T follicular helper cell (primary cell): ENCODE measurements around the gene TNK2.
"Not testable (repeated sequence)": the region's sequence is repeated elsewhere in the genome, so short reads cannot be mapped to it uniquely, and the experiment has no call there.

Source experiments
- DNase-seq: peaks from one replicate; pipeline ENCODE4 v3.0.0-alpha.2; 2020; ENCODE audit warnings: low read depth

Gene TNK2

GRCh38 chr3:195885036-195885891, 23.1 kb downstream of the TNK2 start:
- DNase-seq = no peak

DNA sequence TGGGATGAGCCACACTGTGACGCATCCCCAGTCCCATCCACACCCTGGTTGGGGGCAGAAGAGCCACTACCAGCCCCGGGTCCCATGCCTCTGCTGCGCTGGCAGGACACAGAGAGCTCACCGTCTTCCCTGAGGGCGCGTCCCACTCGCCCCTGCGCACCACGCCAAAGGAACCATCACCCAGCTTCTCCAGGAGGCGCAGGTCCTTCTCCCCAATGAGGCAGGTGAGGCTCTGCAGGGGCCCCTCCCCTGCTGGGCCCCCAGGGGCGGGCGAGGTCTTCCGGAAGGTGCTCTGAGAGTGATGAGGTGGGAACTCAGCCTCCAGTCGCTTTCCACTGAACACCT, 23.7 kb downstream of the TNK2 start:
- no peak for DNase-seq

GRCh38 chr3:195883801-195884200, 24.6 kb downstream of the TNK2 start:
- DNase-seq = no peak

GRCh38 chr3:195883160-195883559, 25.2 kb downstream of the TNK2 start:
- no peak for DNase-seq

DNA sequence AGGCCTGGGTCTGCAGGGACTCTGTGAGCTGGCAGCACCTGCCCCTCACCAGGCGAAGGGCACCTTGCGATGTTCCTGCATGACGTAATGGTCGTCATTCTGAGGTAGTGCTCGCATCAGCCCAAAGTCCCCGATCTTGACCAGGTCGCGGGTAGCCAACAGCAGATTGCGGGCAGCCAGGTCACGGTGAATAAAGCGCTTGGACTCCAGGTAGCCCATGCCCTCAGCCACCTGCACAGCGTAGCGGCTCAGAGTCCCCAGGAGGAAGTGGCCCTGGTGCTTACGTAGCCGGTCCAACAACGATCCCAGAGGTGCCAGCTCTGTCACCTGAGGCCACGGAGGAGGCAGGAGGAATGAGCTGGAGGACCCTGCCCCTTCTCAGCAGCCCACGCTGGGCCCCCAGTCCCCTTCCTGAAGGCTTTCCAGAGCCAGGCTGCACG, 26.3 kb downstream of the TNK2 start:
- no peak for DNase-seq

DNA sequence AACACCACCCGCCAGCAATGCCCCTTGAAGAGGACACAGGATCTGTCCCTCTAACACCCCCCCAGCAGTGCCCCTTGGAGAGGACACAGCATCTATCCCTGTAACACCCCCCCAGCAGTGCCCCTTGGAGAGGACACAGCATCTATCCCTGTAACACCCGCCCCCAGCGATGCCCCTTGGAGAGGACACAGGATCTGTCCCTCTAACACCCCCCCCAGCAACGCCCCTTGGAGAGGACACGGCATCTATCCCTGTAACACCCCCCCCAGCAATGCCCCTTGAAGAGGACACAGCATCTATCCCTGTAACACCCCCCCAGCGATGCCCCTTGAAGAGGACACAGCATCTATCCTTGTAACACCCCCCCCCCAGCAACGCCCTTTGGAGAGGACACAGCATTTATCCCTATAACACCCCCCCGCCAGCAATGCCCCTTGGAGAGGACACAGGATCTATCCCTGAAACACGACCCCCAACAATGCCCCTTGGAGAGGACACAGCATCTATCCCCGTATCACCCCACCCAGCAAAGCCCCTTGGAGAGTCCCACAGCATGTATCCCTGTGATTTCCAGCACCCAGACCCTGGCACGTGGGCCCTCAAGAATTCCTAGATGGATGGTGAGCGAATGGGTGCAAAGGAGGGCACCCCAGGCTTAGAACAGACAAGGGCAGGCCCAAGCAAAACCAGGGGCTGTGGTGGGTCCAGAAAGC, 26.9 kb downstream of the TNK2 start:
- DNase-seq = no peak

GRCh38 chr3:195880037-195880431, 28.3 kb downstream of the TNK2 start:
- DNase-seq = no peak

- DNase-seq = no peak
Observed at GRCh38 chr3:195879416-195880036, 28.8 kb downstream of the TNK2 start.

DNA sequence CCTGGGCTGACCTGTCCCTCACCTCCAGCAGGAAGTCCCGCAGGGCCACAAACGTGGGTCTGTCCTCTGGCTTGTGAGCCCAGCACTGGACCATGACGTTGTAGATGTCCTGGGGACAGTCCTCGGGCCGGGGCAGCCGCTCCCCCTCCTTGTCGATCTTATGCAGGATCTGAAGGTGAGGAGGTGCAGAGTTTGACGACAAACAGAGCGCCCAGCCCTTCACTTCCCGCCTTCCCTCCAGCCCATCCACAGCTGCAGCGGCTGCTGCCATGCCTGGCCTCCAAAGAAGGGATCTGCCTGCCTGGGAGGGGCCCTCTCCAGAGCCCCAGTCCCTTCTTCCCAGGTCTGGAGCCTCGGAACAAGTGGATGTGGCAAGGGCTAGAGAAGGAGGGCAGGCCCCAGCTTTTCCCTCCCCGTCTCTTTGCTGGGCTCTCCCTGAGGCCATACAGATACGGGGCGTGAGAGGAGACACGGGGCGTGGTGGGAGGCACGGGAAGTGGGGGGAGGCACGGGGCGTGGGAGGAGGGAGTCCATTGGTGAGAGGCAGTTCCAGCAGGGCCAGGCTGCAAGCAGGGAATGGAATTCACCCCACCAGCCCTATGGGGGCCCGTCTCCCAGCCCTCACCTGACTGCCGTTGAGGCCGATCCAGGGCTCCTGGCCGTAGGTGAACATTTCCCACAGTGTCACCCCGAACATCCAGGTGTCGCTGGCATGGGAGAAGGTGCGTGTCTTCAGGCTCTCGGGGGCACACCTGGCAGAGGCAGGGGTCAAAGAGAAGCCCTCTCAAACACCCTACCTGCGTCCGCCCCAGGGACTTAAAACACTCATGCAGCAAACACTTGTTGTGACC, 29.7 kb downstream of the TNK2 start:
- no peak for DNase-seq

DNA sequence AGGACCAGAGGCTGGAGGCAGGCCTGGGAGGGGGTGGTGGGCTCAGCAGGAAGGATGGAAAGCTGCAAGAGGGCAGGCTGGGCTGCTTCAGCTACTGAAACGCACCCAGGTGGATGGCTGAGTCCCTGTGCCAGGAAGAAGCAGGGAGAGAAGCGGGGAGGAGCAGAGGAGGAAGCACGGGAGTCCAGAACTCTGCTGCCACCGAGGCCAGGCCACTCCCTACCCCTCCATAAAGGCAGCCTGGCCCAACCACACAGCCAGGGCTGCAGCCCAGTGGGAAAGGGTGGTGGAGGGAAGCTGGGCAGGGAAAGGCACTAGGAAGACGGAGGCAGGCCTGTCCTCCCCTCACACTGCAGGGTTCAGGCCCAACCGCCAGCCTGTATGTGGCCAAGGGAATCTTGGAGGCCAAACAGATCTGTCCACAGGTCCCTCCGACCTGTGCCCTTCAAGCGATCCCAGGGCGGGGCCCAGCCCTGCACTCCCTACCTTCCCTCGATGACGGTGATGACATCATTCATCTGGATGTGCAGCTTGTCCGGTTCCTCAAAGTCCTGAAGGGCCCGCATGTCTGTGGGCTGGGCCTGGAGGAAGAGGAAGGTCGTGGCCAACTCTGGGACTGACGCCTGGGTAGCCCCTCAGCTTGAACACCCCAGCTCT, 30.5 kb downstream of the TNK2 start:
- no peak for DNase-seq

DNA sequence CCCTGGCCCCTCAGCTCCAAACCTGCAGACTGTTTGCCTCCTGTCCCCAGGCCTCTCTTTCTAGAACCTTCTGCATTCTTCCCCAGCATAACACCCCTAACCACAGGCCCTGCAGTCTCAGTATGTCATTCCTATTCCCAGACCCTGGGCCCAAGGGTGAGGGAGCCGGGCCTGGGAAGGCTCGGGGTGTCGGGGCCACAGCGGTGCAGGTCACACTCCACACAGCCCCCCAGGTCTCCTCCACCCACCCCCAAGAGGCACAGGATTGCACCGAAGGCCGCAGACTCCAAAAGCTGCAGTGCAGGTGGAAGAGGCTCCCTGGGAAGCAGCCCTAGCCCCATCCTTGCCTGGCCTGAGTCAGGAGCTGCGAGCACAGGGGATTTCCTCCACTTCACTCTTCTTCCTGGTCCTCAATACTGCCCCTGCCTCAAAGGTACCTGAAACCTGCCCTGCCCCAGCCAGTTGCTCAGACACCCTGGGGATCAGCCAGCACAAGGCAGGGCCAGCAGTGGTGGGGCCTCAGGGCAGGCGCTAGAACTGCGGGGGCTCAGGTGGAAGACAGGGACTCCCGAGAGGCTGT, 31.1 kb downstream of the TNK2 start:
- DNase-seq = no peak

DNA sequence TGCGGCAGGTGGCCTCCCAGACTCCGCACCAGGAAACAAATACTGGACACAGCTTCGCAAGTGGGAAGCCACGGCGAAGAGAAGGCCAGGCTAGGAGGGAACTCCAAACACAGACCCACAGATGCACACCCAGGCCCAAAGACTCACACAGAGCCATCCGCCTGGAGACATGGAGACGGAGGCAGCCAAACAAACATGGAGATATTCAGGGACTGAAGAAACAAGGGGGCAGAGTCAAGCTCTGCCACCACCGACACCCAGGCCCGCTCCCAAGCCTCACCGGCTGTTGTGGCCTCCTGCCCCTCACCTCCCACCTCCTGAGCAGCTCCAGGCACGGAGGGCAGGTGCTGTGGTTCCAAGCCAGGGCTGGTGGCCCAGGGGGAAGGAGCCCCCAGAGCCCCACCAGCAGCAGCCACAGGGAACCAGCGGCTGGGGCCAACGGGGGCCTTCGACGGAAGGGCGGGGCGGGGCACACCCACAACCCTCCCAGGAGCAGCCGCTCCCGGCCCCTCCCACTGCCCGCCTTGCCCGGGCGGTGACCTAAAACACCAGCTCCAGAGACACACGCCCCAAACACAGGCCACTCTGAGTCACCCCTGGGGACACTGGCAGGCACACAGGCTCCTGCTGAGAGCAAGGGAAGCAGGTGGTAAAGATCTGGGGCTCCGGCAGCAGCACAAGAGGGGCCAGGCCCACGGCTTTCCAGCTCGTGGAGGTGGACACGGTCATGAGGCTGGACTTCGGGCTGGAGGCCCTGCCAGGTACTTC, 31.9 kb downstream of the TNK2 start:
- DNase-seq = no peak

DNA sequence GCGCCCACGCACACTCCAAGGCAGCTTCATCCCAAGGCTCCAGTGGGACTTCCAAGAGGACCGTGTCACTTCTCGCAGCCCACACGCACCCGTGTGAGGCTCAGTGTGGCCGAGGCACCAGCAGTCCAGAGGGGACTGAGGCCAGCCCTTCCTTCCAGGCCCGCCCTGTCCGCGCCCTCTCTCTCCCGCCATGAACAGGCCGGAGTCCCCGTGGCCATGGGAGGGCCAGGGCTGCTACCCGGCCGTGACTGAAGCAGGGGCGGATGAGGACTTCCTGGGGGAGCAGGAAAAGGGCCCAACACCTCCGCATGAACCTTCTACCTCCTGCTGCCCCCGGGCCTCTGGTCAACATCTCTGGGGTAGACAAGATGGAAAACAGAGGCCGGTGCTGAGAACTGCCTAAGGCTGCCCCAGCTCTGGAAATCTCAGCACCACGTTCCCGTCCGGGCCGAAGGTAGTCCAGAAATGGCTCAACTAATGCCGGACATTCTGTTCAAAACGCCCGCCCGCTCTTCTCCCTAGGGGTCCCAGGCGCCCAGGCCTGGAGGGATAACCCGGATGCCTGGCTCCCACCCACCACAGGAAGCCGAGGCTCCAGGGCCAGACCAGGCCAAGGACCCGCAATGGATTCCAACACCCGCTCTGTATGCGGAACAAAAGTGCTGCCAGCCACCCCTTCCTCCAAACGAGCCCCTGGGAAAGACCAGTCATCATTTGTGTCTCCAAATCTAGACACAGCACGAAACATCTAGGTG, 32.7 kb downstream of the TNK2 start:
- no peak for DNase-seq

GRCh38 chr3:195873971-195874370, 34.4 kb downstream of the TNK2 start:
- no peak for DNase-seq

DNA sequence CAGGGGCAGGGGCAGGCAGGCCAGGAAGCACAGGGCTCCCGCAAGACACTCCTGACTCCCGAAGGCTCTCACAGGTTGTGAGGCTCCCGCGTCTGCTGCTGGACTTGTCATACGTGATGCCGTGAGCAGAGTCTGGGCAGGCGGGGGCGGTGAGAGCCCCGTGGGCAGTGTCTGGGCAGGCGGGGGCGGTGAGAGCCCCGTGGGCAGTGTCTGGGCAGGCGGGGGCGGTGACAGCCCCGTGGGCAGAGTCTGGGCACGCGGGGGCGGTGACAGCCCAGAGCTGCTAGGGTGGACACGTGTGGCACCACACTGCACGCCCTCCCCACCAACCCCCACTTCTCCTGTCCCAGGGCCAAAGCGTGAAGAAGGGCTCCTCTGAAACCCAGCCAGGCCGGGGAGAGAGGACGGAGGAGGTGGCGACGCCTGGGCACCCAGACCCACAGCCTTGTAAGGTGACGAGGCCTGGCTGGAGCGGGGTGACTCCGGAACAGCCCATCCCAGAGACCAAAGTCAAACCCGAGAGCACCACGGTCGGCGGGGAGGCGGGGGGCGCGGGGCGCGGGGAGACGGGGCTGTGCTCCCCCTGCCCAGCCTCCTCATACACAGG, 35.0 kb downstream of the TNK2 start:
- no peak for DNase-seq

DNA sequence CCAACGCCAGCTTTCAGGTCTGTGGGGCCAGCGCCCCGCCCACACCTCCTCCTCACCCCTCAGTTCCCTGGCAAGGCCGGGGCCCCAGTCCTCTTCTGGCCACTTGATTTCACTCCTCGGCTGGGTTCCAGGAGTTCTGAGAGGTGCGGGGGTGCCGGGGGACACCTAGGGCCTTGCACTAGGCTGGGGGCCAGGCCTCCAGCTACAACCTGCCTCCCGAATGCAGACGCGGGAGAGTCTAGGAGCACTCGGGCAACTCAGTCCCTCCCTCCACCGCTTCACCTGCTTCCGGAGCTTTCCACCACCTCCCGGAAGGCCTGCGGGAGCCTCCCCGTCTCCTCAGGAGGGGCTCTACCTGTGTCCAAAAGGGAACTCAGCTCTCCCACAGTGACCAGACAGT, 35.6 kb downstream of the TNK2 start:
- no peak for DNase-seq

GRCh38 chr3:195872097-195872496, 36.3 kb downstream of the TNK2 start:
- no peak for DNase-seq

DNA sequence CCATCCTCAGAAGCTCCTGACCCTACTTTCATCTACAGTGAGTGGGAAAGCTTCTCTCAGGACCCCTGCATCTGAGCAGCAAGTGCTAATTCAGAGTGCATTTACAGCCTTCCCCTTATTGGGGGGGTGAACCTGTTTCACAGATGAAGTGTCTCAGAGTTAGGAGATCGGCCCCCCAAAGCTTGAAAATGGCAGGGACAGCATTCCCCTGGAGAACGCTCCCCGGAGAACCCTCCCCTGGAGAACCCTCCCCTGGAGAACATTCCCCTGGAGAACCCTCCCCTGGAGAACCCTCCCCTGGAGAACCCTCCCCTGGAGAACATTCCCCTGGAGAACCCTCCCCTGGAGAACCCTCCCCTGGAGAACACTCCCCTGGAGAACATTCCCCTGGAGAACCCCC, 36.7 kb downstream of the TNK2 start:
- not testable (repeated sequence) for DNase-seq

- no peak for DNase-seq
Observed at GRCh38 chr3:195870937-195871336, 37.4 kb downstream of the TNK2 start.
